Muscle of arm (tissue), 14 donors: ENCODE results near the gene NSMCE4A. TPM values are rescaled to one million over a fixed set of nuclear protein-coding genes. Genes with fewer than 3 reads are reported as not detected.
"Not testable (repeated sequence)": the region's sequence is repeated elsewhere in the genome, so short reads cannot be mapped to it uniquely, and the experiment has no call there.

Experiments used
- DNase-seq: peaks from one replicate; pipeline ENCODE4 v3.0.0-alpha.2; 2013
- long read RNA-seq, 11 donors: transcript quantifications; one replicate each; lab custom pipeline, GENCODE V29; 2026
- polyA plus RNA-seq, 12 donors: library from polyadenylated mRNA; unstranded; fragments of 120-200 nt; gene quantifications; one replicate each; pipeline ENCODE4 v1.2.1, GENCODE V29; 2013; ENCODE audit not compliant: insufficient read length in 12 of 12

Gene NSMCE4A
- polyA plus RNA-seq = 10 to 100 TPM in 11 of 12 donors, not detected in 1; 33.2 to 72.2 (median 43.1) TPM
- long read RNA-seq, donor 1, transcript NSMCE4A-202 (11 exons, 1,394 nt) = major isoform, 11 of 18 reads
- long read RNA-seq, donor 1, partial matches to known transcripts = 0 of 18 reads
- long read RNA-seq, donor 1, other reads (novel, unspliced or antisense) = 0 of 18 reads
- long read RNA-seq, donor 2, transcript NSMCE4A-202 (11 exons, 1,394 nt) = major isoform, 10 of 20 reads
- long read RNA-seq, donor 2, partial matches to known transcripts = 6 of 20 reads
- long read RNA-seq, donor 2, other reads (novel, unspliced or antisense) = 0 of 20 reads
- long read RNA-seq, donor 3, partial matches to known transcripts = 0 of 4 reads
- long read RNA-seq, donor 3, other reads (novel, unspliced or antisense) = 0 of 4 reads
- long read RNA-seq, donor 4, partial matches to known transcripts = 0 of 6 reads
- long read RNA-seq, donor 4, other reads (novel, unspliced or antisense) = 0 of 6 reads
- long read RNA-seq, donor 5 = 0 reads
- long read RNA-seq, donor 6, transcript NSMCE4A-202 (11 exons, 1,394 nt) = major isoform, 7 of 8 reads
- long read RNA-seq, donor 6, partial matches to known transcripts = 0 of 8 reads
- long read RNA-seq, donor 6, other reads (novel, unspliced or antisense) = 0 of 8 reads
- long read RNA-seq, donor 7, partial matches to known transcripts = 0 of 3 reads
- long read RNA-seq, donor 7, other reads (novel, unspliced or antisense) = 0 of 3 reads
- long read RNA-seq, donor 8, partial matches to known transcripts = 0 of 10 reads
- long read RNA-seq, donor 8, other reads (novel, unspliced or antisense) = 0 of 10 reads
- long read RNA-seq, donor 9, transcript NSMCE4A-202 (11 exons, 1,394 nt) = major isoform, 8 of 13 reads
- long read RNA-seq, donor 9, partial matches to known transcripts = 0 of 13 reads
- long read RNA-seq, donor 9, other reads (novel, unspliced or antisense) = 0 of 13 reads
- long read RNA-seq, donor 10, transcript NSMCE4A-202 (11 exons, 1,394 nt) = major isoform, 9 of 9 reads
- long read RNA-seq, donor 10, partial matches to known transcripts = 0 of 9 reads
- long read RNA-seq, donor 10, other reads (novel, unspliced or antisense) = 0 of 9 reads
- long read RNA-seq, donor 11, transcript NSMCE4A-202 (11 exons, 1,394 nt) = major isoform, 10 of 11 reads
- long read RNA-seq, donor 11, partial matches to known transcripts = 0 of 11 reads
- long read RNA-seq, donor 11, other reads (novel, unspliced or antisense) = 0 of 11 reads

- peak; percentile 76 for DNase-seq
These were observed at the start of gene NSMCE4A for GRCh38 chr10:121974535-121975294. NSMCE4A (minus strand) TSS chr10:121975217; CDS start chr10:121975165, 52 bp downstream.

DNA sequence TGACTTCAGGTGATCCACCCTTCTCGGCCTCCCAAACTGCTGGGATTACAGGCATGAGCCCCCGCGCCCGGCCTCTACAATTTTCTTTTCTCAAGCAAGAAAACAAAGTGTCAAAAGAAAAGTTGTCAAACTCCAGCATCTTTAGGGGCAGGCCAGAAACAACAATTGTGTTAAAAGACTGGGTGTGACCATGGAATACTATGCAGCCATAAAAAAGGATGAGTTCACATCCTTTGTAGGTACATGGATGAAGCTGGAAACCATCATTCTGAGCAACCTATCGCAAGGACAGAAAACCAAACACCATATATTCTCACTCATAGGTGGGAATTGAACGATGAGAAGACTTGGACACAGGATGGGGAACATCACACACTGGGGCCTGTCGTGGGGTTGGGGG is 48.2 kb upstream of the NSMCE4A start:
- DNase-seq = not testable (repeated sequence)

- DNase-seq = no peak
These were observed 47.3 kb upstream of the NSMCE4A start for GRCh38 chr10:122022276-122022675.

GRCh38 chr10:122021828-122022227 is 46.8 kb upstream of the NSMCE4A start:
- no peak for DNase-seq

- peak; percentile 53 for DNase-seq
These were observed 46.4 kb upstream of the NSMCE4A start for GRCh38 chr10:122021379-122021778.

DNA sequence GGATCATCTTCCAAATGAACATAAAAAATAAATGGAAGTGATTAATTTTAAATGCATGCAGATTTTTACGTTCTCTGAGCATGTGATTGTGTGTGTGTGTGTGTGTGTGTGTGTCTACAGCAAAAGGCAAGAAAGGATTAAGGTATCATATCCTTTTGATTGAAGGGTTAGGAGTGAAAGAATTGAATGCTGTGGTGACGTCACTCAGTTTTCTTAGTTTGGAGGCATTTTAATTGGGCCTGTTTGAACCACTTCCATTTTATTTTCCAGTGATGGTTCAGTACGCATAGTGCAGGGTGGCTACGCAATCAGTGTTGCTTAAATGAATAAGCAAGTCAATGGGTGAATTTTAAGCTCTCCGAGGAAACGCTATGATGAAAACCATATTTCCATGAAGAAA is 45.2 kb upstream of the NSMCE4A start:
- DNase-seq = no peak

DNA sequence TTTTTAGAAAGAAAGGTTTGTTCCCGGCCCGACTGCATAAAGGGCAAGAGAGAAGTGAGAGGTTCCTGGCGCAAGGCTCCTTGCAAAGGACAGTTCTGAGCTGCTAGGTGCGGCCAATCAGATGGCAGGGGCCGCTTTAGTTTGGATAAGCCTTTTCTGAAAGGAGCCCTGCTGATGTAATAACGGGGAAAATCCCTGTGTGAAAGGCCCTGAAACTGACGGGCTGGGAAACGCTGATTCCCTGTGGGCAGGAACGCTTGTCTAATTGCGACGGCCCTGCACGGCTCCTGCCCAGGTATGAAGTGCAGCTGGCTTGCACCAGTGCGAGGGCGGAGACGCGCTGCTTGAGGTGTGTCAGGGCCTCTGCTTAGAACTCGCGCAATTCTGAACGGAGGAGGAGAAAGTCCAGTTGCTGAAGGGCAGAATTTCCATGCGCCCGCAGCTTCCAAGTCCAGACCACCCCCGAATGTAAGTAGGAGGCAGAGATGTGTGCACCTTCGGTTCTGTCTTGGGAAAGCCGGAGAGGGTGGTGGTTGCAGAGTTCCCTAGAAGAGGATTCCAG is 44.5 kb upstream of the NSMCE4A start:
- DNase-seq = no peak

DNA sequence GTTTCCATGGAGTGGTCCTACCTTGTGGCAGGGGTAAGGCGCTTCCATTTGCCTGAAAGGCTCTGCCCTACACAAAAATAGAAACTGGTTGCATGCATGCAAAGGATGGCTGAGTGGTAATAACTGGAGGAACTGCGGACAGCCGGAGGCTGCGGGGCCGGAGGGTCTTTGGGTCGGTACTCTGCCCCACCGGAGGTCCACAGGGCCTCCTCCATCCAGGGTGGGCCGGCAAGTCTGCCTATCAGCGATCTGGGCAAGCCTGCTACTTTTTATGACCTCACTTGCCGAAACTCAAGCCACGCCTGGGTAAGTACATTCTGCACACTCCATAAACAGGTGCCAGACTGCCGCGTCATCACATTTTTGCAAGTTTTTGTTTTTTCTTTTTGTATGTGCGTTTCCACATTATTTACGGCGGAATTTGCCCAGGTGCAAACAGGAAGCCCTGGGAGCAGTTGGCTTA is 44.0 kb upstream of the NSMCE4A start:
- no peak for DNase-seq

DNA sequence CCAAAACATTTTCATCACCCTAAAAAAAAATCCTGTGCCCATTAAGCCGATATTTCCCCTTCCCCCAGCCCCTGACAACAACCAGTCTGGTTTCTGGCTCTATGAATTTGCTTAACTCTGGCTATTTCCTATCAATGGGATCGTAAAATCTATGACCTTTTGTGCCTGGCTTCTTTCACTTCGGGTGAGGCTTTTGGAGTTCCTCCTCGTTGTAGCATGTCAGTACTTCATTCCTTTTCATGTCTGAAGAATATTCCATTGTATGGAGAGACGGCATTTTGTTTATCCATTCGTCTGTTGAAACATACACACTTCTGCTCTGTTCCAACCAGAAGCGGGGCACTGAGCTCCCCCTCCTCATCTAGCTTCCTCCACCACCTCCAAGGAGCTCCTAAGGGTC is 43.5 kb upstream of the NSMCE4A start:
- no peak for DNase-seq

DNA sequence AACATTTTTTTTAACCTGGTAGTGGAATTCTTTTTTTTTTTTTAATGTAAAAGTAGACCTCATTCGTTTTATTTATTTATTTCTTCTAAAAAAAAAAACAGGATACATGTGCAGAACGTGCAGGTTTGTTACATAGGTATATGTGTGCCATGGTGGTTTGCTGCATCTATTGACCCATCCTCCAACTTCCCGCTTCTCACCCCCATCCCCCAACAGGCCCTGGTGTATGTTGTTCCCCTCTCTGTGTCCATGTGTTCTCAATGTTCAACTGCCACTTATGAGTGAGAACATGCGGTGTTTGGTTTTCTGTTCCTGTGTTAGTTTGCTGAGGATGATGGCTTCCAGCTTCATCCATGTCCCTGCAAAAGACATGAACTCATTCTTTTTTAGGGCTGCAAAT is 42.9 kb upstream of the NSMCE4A start:
- DNase-seq = not testable (repeated sequence)

- DNase-seq = no peak
These were observed 39.7 kb upstream of the NSMCE4A start for GRCh38 chr10:122014652-122015248.

- DNase-seq = no peak
These were observed 38.3 kb upstream of the NSMCE4A start for GRCh38 chr10:122013311-122013780.

- no peak for DNase-seq
These were observed 37.7 kb upstream of the NSMCE4A start for GRCh38 chr10:122012731-122013130.

- DNase-seq = no peak
These were observed 35.5 kb upstream of the NSMCE4A start for GRCh38 chr10:122010405-122011050.

DNA sequence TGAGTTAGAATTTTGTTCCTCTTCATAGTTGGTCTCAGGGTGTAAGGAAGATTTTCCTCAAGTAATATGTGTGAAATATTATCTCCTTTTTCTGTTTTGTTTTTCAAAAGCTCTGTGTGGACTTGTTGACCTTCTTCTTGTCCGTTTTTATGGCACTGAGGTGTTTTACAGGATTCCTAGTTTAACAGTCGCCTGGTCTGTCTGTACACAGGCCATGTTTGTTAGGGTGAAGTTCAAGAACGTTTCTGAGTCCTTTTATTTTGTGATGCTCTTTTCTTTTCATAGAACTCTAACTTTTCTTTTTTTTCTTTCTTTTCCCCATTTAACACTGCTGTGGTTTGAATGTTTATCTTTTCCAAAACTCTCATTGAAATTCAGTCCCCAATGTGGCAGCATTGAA is 32.4 kb upstream of the NSMCE4A start:
- no peak for DNase-seq

DNA sequence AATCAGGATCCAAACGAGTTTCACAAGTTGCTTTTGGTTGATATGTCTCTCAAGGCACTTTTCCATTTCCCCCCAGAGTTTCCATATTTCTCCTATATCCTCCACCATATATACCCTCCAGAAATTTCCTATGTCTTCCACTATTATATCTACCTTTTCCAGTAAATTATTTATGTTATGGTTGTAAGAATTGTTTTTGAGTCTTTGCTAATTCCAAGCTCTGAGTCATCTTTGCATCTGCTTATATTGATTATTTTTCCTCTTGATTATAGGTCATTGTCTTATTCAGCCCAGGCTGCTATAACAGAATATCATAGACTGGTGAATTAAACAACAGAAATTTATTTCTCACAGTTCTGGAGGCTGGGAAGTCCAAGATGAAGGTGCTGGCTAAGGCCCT is 26.7 kb upstream of the NSMCE4A start:
- DNase-seq = no peak

- no peak for DNase-seq
These were observed 24.3 kb upstream of the NSMCE4A start for GRCh38 chr10:121999301-121999700.

DNA sequence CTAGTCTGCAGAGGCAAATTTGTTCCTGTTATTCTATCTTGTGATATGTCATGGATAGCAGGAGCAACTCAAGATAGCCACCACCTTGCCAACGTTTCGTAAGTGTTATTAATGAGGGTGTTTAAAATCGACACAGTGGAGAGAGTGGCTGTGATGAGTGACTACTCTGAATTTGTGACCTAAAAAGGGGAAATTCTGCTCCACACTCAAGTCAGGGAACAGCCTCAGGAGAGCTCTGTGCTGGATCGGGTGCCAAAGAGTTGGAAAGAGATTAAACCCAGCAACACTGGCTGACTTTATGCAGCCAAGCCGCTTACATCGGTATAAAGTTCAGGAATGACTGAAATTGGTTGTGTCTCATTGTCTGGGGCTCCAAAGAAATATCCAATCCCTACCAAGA is 23.4 kb upstream of the NSMCE4A start:
- no peak for DNase-seq

- peak; percentile 49 for DNase-seq
These were observed 19.5 kb upstream of the NSMCE4A start for GRCh38 chr10:121994429-121994941.
